Cortex of kidney (tissue), 1 donor: Measurements from ENCODE around the gene RPL14.

Experiments
- DNase-seq: peaks from one replicate; lab custom pipeline; 2025; lab: John Stamatoyannopoulos, UW

Gene RPL14

DNA sequence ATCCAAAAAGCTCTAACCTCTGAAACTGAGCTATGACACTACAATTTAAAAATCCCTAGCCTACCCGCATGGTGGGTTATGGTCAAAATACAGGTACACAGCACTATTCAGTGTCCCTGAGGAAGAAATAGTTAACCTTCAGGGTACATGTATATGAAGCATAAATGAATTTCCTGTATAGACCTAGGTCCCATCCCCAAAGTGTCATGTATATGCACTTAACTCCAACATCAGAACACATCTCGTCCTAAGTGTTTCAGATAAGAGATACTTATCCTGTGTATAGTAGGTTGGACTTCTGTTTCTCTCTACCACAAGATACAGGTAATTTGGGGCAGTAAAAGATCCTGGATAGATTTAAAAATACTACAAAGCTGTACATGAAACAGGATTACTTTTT is 6.4 kb downstream of the RPL14 start:
- no peak for DNase-seq

DNA sequence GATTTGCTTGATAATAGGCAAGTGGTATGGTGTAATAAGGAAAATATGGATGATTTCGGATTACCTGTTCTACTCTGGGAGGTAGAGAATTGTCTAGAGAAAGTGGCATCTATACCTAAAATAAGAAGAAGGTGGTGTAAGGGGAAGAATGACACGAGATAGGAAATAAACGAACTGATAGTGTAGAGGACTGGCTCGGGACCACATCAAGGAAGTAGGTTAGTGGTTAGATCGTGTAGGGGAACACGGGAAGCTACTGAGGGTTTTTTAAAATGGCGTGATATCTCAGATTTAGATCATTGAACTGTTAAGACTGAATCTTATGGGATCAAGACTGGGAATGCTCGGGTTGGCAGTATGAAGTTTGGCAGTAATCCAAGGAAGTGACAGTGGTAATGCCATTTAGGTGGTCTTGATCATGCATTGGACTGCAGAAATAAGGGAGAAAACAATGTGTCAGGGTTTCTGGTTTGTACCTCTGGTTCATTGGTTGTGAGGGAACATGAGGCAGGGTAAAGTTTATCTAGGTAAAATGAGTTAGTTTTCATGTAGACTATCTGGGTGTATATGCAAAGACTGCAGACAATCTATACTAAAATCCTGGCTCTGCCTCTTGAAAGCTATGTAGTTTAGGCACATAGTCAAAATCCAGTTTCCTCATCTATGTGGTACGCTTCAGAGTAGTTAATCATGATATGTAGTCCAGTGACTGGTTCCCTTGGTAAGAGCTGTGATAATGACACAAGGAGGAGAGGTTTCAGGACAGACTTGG is 7.4 kb downstream of the RPL14 start:
- DNase-seq = no peak

DNA sequence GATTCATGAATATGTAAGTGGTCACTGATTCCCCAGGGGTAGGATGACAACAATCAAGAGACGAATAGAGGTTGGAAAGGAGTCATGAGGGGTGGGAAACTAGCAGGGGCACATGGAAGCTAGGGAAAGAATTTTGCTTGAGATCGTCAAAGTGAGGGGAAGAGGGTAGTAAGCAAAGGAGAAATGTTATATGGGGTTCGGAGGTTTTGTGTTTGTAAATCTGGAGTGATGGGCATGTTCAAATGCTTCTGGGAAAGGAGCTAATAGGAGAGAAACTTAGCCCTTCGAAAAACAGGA is 7.9 kb downstream of the RPL14 start:
- DNase-seq = no peak

DNA sequence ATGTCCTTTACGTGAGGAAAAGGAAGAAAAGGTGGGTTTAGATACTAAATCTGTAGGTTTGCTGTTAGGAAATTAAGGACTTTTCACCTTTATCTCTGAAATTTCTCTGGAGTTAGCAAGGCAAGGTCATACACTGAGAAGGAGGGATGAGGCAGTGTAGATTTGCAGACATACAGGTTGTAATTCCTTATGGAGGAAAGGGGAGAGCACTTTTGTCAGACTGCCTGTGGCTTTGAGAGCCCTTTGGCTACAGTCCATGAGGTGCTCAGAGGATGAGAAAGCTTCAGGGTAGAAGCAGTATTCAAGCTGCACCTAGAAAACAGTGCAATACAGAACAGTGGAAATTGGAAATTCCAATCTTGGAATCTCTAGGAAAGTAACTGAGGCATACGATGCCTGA is 8.3 kb downstream of the RPL14 start:
- DNase-seq = no peak

DNA sequence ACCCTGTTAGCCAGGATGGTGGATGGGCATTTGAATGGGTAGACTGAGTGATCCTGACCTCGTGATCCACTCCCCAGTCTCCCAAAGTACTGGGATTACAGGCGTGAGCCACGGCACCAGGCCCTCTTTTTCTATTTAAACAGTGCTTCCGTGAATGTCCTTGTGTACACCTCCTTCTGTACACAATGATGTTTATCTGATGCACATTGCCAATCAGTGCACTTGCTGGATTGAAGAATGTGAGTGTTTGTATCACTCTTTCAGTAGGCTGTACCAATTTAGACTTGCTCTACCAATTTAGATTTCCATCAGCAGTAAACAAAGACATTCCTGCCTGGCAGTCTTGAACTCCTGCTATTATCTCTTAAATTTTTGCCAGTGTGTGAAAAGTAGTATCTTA is 10.9 kb downstream of the RPL14 start:
- no peak for DNase-seq

DNA sequence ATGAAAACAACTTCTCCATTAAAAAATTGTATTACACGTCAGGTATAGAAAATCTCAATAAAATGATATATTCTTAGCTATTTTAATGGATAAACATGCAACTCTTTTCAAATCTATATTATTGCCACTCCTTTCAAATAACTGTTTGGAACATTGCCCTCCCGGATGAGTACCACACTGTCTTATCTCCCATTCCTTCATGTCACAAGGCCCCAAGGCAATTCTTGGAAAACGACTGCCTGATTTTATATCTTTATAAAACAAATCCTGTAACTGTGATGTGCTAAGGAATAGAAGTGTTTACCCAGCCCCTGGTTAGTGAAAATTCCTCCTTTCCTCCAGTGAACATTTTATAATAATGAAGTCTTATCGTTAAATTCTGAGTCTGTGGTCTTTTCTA is 13.6 kb downstream of the RPL14 start:
- DNase-seq = no peak

DNA sequence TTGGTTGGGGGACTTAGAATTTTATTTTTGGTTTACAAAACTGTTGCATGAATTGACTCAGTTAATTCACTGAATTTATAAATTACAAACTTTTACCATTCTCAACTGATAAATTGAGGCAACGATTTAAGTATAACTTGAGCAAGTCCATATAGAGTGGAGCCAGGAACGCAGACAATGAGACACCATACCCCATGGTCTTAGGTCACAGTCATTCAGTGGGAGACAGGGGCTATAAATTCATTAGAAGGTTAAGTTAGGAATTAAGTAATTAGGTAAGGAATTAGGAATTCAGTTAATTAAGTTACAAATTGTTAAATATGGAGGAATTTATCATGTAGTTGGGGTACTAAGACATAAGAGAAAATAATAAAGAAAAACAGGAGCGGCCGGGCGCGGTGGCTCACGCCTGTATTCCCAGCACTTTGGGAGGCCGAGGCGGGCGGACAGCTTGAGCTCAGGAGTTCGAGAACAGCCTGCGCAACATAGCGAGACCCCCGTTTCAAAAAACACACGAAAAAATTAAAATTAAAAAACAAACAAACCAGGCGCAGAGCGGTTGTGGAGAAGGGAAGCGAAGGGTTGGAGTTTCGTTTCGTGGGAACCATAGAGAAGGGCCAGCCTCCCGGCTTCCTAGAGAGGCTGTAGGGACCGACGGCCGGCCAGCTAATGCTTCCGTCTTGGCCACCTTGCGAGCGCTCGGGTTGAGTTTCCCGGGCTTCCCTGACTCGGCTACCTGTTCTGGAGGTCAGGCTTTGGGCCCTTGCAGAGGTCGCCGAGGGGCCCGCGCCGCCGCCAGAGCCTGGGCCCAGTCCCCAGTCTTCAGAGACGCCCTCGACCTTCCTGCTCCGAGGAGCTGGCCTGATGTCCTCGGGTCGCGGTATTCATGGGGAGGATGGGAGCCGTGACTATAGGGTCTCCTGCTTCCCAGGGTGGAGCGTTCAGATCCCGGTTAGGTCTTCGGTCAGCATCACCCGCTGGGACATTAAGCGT is 19.6 kb downstream of the RPL14 start, which contains the start of gene ZNF619:
Gene ZNF619 (plus strand): TSS at position 645 of the 993 bp plus-strand sequence. CDS start 858 bp downstream, outside the sequence.
- no peak for DNase-seq

DNA sequence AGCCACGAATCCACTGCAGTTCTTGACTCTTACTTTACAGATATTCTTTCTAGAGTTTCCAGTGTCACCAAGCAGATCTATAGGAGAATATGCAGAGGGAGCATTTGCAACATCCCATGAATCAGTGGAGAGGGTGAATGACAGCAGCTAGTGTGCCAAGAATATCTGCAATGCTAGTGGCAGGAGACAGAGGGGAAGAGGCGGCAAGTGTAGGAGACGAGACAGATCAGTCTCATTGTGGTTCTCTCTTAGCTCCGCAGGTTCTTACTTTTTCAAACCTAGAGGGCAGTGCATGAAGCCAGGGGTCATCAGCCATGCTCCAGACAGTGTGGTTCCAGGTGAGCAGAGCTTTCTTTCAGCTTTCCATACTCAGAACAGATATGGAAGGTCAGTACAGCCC is 20.5 kb downstream of the RPL14 start:
- no peak for DNase-seq

DNA sequence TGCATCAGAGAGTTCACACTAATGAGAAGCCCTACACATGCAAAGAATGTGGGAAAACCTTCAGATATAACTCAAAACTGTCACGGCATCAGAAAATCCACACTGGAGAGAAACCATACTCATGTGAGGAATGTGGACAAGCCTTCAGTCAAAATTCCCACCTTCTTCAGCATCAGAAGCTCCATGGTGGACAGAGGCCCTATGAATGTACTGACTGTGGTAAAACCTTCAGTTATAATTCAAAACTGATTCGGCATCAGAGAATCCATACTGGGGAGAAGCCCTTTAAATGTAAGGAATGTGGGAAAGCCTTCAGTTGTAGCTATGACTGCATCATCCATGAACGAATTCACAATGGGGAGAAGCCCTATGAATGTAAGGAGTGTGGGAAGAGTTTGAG is 30.0 kb downstream of the RPL14 start:
- no peak for DNase-seq

DNA sequence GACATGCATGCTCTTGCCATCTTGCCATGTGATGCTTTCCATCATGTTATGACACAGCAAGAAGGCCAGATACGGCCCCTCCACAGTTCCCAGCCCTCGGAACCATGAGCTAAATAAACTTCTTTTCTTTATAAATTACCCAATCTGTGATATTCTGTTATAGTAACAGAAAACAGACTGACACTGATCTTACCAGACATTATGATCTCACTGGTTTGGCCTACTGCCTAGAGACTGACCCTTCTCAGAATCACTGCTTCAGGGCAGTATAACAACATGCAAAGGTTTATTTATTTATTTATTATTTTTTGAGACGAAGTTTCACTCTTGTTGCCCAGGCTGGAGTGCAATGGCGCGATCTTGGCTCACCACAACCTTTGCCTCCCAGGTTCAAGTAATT is 33.8 kb downstream of the RPL14 start:
- no peak for DNase-seq

DNA sequence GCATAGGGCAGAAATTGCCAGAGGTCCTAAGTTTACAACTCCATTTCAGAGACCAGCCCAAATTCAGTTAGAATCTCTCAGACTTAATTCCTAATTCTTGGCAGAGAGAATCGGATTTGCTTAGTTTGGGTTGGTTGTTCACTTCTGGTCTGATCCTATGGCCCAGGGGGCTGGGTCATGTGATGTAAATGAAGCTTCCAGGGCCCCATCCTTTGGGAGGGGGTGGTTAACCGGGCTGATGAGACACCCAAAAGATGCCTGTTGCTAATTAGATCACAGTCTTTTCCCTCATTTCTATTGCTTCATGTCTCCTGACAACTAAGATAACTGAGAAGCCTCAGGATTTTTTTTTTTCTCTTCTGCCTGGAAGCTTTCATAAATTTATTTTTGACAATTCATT is 37.6 kb downstream of the RPL14 start:
- DNase-seq = no peak

DNA sequence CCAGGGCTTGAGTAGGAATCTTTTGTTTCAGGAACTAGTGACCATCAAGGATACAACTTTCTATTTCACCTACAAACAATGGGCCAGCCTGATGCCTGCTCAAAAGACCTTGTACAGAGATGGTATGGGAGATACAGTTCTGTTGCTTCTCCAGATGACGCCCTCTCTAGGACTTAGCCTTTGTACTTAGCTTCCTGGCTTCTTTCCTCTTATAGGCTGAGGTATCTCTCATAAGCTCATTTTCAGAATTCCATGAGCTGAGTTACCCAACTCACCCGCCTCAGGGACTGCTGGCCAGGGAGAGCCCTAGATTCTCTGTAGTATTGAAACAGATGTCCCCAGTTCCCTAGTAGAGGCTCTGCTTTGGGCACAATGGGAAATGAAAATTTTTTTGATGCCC is 40.1 kb downstream of the RPL14 start:
- DNase-seq = no peak

DNA sequence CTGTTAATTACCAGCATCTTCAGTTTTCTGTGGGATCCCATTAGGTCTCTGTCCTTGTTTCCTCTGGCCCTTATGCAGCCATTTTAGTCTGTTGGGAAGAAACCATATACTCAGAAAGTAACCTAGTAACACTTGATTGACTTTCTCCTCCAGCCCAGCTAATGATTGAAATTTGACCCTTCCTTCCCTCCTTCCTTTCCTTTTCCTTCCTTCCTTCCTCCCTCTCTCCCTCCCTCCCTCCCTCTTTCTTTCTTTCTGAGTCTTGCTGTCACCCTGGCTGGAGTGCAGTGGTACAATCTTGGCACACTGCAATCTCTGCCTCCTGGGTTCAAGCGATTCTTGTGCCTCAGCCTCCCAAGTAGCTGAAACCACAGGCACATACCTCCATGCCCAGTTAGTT is 42.8 kb downstream of the RPL14 start:
- DNase-seq = no peak

DNA sequence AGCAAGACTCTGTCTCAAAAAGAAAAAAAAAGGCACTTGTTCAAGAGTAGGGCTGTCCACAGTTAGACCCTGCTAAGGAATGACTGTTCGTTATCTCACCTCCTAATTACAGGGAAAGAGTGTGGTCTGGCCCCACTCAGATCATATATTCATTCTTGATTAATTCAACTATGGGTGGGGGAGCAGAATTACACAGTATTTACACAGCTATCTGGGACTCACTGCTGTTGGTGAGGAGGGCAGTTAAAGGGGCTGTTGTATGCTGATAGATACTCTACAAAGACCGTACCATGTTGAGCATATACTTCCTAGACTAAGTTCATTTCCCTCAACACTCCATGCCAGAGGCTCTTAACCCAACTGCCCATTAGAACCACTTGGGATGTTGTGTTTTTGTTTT is 44.9 kb downstream of the RPL14 start:
- DNase-seq = no peak

DNA sequence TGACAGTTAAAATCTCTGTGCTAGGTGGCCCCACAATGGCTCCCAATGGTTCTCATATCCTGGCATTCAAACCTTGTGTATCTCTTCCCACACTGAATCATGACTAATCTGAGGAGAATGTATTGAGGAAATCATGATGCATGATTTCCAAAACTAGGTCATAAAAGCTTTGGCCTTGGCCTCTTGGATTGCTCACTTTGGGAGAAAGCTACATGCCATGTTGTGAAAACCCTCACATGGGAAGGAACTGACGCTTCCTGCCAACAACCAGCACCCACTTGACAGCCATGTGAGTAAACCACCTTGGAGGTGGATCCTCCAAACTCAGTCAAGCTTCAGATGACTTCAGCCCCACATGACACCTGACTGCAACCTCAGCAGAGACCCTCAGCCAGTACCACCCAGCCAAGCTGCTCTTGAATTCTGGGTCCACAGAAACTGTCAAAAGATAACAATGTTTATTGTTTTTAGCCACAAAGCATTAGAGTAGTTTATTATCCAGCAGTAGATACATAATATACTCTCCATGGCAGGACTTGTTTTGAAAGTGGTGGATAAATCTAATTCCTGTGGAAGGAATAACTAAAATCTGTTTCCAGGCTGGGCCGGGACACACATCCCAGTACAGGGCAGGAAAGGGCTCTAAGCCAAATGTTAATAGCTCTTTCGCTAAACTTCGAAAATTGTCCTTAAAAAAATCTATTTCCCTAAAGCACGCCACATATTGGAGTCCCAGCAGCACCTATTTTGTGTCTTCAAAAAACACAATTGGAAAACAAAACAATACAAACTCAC is 47.7 kb downstream of the RPL14 start:
- no peak for DNase-seq

DNA sequence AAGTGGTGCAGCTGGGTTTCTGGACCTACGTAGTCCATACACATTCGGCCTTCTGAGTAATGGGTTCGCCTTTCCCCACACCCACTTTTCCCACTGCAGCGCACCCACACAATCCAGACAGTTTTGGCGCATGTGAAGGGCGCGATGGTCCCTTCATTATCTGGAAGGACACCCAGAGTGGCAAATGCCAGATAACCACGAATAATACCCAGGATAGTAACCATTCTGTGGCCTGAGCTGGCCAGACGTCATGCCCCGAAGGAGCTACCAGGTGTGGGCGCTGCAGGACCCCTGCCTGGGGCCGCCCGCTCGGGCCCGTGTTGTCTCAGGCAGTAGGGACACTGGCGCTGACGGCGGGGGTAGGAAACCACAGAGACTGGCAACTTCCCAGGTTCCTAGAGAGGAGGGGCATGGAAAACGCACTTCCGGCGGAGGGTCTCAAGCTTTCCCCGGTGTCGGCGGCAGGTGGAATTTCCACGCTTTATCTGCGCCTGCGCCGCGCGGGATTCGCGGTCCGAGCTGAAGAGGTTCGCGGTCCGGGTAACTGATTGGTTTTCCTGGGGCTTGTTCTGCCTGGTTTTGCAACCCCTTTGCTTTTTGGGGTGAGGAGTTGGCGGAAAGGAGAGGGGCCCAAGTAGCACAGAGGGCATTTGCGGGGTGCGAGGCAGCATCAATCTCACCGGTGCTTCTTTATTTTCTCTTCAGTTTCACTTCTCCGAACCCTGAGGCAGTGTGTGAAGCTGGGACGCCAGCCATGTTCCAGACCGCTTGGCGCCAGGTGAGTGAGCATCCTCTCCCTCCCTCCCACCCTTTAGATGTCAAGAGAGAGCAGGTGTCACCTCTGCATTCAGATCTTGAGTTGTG is 48.7 kb downstream of the RPL14 start, which contains the start of gene ZNF620:
Gene ZNF620 (plus strand): TSS at position 441 of the 864 bp plus-strand sequence. CDS start 314 bp downstream, at position 755.
- DNase-seq = peak; percentile 48

DNA sequence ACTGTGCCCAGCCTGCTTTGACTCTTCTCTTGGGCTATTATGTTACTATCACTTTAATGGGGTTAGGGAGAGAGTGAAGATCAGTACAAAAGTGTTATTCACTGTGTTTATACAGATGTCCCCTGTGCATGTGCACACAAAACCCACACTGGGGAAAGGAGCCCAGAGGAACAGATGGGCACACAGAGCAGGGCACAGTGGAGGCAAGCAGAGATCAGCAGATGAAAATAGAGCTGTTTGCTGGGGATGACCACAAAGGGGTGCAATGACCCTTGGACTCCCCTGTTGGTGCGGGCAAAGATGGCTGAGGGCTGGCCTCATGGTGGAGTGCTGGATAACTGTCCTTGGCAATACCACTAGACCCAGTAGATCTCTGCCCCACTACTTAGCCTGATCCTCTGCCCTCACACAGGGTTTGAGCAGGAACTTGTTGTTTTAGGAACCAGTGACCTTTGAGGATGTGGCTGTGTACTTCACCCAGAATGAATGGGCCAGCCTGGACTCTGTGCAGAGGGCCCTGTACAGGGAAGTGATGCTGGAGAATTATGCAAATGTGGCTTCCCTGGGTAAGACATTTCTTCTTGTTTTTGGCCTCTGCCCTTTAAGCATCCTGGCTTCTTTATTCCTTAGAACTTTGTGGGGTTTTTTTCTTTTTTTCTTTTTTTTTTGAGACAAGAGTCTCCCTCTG is 54.0 kb downstream of the RPL14 start:
- no peak for DNase-seq

DNA sequence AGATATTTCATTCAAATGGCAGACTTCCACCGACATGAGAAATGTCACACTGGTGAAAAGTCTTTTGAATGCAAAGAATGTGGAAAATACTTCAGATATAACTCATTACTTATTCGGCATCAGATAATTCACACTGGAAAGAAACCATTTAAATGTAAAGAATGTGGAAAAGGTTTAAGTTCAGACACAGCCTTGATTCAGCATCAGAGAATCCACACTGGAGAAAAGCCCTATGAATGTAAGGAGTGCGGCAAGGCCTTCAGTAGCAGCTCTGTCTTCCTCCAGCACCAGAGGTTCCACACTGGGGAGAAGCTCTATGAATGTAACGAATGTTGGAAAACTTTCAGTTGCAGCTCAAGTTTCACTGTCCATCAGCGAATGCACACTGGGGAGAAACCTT is 59.1 kb downstream of the RPL14 start:
- no peak for DNase-seq

DNA sequence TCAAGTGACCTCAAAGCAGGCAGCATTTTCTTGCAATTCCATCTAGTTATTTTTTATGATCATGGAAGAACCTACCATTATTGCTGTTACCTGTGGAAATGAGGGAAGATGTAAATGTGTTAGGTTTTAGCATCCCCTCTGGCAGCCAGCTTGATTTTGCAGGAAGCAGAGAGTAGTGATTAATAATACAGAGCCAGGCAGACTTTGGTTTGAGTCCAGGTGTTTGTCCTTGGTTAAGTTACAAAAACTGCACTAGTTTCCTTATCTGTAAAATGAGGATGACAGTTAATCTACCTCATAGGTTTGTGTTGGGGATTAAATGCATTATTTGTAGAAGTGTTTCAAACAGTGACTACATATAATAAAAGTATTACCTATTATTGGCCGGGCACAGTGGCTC is 60.9 kb downstream of the RPL14 start:
- DNase-seq = no peak
